HG03571 (cell line): ENCODE data around the gene RTN4.

Source experiments
- ATAC-seq: cut with Tn5 transposase; IDR thresholded peaks from one replicate; pipeline ENCODE4 v1.9.1; 2021; ENCODE audit not compliant: unreplicated experiment

The RTN4 gene

GRCh38 chr2:55043841-55044240 lies 6.4 kb downstream of the RTN4 start:
- ATAC-seq, result no peak

GRCh38 chr2:55038428-55038827 lies 11.8 kb downstream of the RTN4 start:
- ATAC-seq, result no peak

GRCh38 chr2:55035716-55036115 lies 14.5 kb downstream of the RTN4 start:
- ATAC-seq, result no peak

DNA sequence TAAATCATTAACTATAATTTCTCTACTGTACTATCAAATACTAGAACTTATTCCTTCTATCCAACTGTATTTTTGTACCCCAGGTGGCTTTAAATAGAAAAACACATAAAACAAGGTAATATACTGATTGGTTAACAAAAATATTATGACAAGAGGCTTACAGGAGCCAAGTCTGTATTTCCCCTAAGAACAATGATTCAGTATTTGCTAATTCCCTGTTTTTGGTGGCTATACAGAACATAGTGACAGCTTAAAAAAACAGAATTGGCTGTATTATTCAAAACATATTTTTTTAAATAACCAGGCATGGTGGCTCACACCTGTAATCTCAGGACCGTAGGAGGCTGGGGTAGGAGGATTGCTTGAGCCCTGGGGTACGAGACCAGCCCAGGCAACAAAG lies 16.3 kb downstream of the RTN4 start:
- no peak for ATAC-seq

DNA sequence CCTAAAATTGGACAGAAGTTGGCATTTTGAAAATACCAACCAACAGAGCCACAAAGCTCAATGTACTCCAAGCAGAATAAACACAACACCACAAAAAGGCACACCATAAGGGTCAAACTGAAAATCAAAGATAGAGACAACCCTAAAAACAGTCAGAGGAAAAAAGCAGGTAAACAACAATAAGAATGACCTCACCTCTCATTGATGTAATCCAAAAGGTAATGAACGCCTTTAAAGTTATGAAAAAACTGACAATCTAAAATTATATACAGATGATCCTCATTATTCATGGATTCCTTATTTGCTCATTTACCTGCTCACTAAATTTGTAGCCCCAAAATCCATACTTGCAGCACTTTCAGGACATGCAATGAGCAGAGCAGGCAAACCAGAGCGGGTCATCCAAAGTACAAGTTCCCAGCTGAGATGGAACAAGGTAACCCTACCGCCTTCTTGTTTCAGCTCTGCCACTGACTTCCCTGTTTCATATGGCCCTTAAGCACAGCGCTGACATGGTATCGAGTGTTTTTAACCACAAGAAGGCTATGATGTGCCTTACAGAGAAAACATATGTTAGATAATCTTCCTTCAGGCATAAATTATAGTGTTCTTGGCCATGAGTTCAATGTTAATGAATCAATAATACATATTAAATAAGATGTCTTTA lies 17.0 kb downstream of the RTN4 start:
- ATAC-seq, result peak; percentile 97

- ATAC-seq, result no peak
Observed at GRCh38 chr2:55031505-55031904, 18.7 kb downstream of the RTN4 start.

DNA sequence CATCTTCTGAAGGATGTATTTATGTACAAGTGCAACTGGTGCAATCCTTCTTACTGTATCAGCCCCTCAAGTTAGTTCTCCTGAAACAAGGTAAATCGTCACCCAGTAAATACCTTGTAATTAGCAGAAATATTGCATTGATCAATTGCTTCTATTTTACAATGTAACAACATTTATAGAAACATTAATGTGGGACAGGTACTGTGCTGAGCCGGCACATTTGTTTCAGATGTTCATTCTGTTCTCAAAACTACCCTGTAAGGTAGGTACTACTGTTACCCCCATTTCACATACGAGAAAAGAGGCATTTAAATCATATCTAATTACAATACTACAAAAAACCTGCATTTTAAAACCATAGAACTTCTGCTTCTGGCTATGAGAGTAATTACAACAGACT lies 19.5 kb downstream of the RTN4 start:
- ATAC-seq, result no peak

DNA sequence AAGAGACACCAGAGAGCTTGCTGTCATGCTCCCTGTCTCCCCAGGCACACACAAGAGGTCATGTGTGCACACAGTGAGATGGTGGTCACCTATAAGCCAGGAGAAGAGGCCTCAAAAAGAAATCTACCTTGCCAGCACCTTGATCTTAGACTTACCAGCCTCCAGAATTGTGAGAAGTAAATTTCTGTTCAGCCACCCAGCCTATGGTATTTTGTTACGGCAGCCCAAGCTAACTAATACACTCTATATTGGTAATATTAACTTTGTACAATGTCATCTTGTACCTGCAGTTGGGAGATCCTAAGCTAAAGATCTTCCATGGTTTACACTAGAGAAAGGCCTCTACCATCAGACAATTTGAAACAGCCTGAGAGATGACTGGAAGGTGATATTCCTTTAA lies 21.2 kb downstream of the RTN4 start:
- no peak for ATAC-seq

DNA sequence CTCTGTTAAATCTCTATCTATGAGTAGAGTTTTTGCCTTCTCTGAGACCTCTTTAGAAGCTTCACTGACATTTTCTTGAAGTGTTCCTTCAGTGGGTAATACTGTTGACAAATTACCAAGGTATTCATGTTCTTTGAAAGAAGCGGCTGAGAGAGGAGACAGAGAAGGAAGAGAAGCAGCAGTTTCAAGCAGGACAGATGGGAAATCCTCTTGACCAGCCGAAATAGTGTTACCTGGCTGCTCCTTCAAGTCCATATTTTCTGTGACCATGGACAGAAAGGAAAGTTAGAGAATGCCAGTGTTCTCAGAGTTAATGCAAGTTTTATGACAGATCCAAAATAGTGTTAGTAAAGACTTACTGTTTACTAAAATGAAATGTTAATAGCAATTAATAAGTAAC lies 23.0 kb downstream of the RTN4 start:
- no peak for ATAC-seq

- no peak for ATAC-seq
Observed at GRCh38 chr2:55026202-55026601, 24.0 kb downstream of the RTN4 start.

- no peak for ATAC-seq
Observed at GRCh38 chr2:55025627-55026026, 24.6 kb downstream of the RTN4 start.

GRCh38 chr2:55025082-55025481 lies 25.2 kb downstream of the RTN4 start:
- no peak for ATAC-seq

GRCh38 chr2:55022476-55022875 lies 27.8 kb downstream of the RTN4 start:
- ATAC-seq, result no peak

GRCh38 chr2:55019526-55020258 lies 30.6 kb downstream of the RTN4 start:
- ATAC-seq, result no peak

DNA sequence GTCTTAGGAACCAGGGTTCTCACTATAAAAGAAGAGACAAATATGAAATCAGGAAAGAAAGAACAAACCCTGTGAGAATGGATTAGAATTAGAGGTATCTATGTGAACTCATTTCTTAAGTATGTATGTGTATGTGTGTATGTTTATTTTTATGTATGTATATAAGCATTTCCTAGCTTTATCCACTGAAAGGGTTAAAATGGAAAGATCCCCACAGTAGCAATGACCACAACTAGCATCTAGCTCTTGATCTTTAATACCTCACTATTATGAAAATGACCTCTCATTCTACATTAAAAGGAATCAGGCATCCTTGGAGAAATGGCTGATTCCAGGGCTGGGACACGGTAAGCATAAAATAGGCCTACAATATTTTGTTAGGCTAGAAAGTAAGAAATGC lies 31.6 kb downstream of the RTN4 start:
- ATAC-seq, result no peak

GRCh38 chr2:55017880-55018279 lies 32.4 kb downstream of the RTN4 start:
- no peak for ATAC-seq

GRCh38 chr2:55017428-55017827 lies 32.8 kb downstream of the RTN4 start:
- no peak for ATAC-seq

DNA sequence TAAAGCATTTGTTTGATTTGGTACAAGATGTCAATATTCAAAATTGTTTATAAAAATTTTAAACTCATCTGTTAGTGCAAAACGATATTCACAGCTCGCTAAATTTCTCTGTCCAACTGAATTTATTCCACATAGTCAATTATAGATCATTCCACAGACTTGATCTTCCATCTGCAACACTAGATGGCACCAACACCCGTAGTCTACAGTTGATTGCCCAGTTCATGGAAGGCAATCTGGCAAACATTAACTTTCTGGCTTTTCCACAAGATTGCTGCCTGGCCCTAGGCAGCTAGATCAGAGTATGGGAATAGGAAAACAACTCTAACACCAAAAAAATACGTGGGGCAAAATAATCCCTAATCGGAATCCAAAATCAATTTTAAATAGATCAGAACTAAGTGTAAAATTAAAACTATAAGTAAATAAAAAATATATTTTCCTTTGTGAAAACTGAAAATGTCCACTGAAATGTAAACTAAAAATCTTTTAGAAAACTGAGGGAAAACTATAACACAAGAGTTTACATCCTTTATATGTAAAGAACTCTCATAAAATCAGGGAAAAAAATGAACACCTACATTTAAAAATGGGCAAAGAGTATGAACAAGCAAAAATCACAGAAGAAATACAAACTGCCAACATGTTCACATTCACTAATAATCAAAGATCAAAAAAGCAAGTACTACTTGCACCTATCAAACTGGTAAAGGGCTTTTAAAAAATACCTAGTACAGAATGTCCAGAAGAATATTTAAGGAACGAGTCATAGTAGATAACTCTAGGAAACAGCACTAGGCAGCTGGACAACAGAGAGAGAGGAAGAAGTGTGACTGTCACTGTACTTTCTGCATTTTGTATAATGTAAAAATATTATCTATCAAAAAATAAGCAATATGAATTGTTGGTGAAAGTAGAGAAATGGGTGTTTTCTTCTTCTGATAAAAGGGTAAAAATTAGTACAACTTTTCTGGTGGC lies 35.0 kb downstream of the RTN4 start:
- no peak for ATAC-seq

DNA sequence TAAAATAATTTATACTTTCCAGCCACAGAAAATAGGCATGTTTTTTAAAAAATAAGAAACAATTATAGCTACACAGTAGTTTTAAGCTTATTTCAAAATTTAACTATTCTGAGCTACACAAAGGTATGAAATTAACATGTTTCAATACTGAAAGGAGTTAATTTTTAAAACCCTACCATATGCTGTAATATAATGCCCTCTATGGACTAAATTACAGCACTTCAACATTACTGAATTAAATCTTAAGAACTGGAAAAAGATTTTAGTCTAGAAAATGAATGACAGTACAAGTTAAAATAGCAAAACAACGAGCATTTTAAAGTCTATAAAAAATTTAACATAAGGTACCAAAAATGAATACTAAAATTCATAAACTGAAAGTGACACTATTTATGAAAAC lies 36.3 kb downstream of the RTN4 start:
- ATAC-seq, result no peak

DNA sequence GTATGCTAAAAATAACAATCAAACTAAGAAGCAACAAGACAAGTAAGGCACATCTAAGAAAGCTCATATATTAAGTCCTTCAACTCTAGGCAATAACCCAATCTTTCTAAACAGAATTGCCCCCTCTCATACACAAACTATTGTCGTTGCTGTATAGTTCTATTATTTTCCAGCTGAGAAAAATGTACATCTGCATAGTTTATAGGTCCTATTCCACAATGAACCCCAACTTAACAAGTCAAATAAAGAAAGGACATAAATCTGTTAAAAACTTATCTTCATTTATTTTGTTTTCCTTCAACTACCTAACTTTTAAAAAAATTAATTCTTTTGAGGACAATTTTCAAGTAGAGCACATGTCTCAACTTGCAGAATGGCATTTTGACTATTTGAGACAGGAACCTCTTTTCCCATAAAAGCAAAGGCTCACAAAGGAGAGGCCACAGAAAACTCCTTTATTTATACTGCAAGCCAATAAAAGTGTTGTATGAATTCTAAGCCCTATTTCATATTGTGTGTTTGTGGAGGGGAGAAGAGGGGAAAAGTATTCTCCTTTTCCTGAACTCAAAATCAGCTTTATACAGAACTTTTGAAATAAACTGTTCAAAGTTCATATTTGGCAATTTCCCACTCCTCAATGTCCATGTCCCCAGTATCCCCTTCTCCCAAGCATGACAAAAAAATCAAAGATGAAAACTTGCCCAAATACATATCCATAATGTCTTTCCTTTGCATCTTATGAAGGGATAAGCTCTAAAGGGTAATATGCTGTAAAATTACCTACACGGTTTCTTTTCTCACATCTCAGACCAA lies 37.4 kb downstream of the RTN4 start:
- ATAC-seq, result no peak
